Activated naive CD8-positive, alpha-beta T cell treated with anti-CD3 and anti-CD28 coated beads, Interleukin-2, amount 50 U/mL, for 24 hours (primary cell): ENCODE data around the gene PHKB.
"Not testable (repeated sequence)": the region's sequence is repeated elsewhere in the genome, so short reads cannot be mapped to it uniquely, and the experiment has no call there.

ENCODE experiments used
- ATAC-seq: fragments of 150-1000 bp; cut with Tn5 transposase; one replicate; pipeline ENCODE4 v1.10.0; 2021
- DNase-seq: peaks from one replicate; pipeline ENCODE4 v3.0.0; 2021
- H3K27ac Mint-ChIP-seq: one replicate; pipeline ENCODE4 v1.8.0; 2021; ENCODE audit warnings: mild to moderate bottlenecking, mixed read lengths
- H3K27me3 Mint-ChIP-seq: one replicate; pipeline ENCODE4 v1.8.0; 2021; ENCODE audit warnings: mixed read lengths
- H3K36me3 Mint-ChIP-seq: one replicate; pipeline ENCODE4 v1.8.0; 2021; ENCODE audit warnings: low read depth, mixed read lengths
- H3K4me1 Mint-ChIP-seq: one replicate; pipeline ENCODE4 v1.8.0; 2021; ENCODE audit warnings: mixed read lengths
- H3K4me3 Mint-ChIP-seq: one replicate; pipeline ENCODE4 v1.8.0; 2021; ENCODE audit warnings: mild to moderate bottlenecking, moderate library complexity, mixed read lengths
- H3K9me3 Mint-ChIP-seq: one replicate; pipeline ENCODE4 v1.8.0; 2021; ENCODE audit warnings: mixed read lengths

PHKB gene

GRCh38 chr16:47553853-47554564 lies 92.9 kb downstream of the PHKB start:
- H3K4me1 Mint-ChIP-seq, result no peaks in the 10 kb centered on the region
- no peaks in the 10 kb centered on the region for H3K27me3 Mint-ChIP-seq
- no peak overlapping the region for H3K27ac Mint-ChIP-seq
- H3K9me3 Mint-ChIP-seq, result peaks cover 27% of the 10 kb centered on the region
- no peak overlapping the region for H3K4me3 Mint-ChIP-seq
- DNase-seq (no peak), ATAC-seq (no peak)
- peaks cover 69% of the 10 kb centered on the region for H3K36me3 Mint-ChIP-seq

GRCh38 chr16:47554587-47554986 lies 93.5 kb downstream of the PHKB start:
- not testable (repeated sequence) for ATAC-seq, H3K27me3 Mint-ChIP-seq, H3K4me1 Mint-ChIP-seq, H3K4me3 Mint-ChIP-seq, H3K27ac Mint-ChIP-seq, DNase-seq
- Mint-ChIP-seq H3K36me3 (peaks cover 64% of the 10 kb centered on the region), H3K9me3 (peaks cover 27% of the 10 kb centered on the region)

GRCh38 chr16:47561286-47561685 lies 100.2 kb downstream of the PHKB start:
- DNase-seq (no peak), ATAC-seq (no peak)
- H3K27me3 Mint-ChIP-seq, result no peaks in the 10 kb centered on the region
- H3K4me1 Mint-ChIP-seq, result peaks cover 10% of the 10 kb centered on the region
- H3K27ac Mint-ChIP-seq, result no peak overlapping the region
- H3K9me3 Mint-ChIP-seq, result peaks cover 17% of the 10 kb centered on the region
- peaks cover 35% of the 10 kb centered on the region for H3K36me3 Mint-ChIP-seq
- H3K4me3 Mint-ChIP-seq, result no peak overlapping the region

GRCh38 chr16:47562366-47562765 lies 101.2 kb downstream of the PHKB start:
- H3K4me1 Mint-ChIP-seq, result peaks cover 14% of the 10 kb centered on the region
- no peak for ATAC-seq
- DNase-seq, result no peak
- H3K9me3 Mint-ChIP-seq, result peaks cover 17% of the 10 kb centered on the region
- H3K27me3 Mint-ChIP-seq, result no peaks in the 10 kb centered on the region
- no peak overlapping the region for H3K27ac Mint-ChIP-seq
- no peak overlapping the region for H3K4me3 Mint-ChIP-seq
- H3K36me3 Mint-ChIP-seq, result peaks cover 33% of the 10 kb centered on the region

- Mint-ChIP-seq H3K4me3 (no peak overlapping the region), H3K27ac (peak overlapping the region; percentile 28), H3K27me3 (no peaks in the 10 kb centered on the region), H3K4me1 (peaks cover 36% of the 10 kb centered on the region), H3K36me3 (peaks cover 38% of the 10 kb centered on the region), H3K9me3 (peaks cover 20% of the 10 kb centered on the region)
- ATAC-seq, result no peak
- no peak for DNase-seq
These were observed 104.3 kb downstream of the PHKB start for GRCh38 chr16:47565454-47565853.

GRCh38 chr16:47567321-47567720 lies 106.2 kb downstream of the PHKB start:
- Mint-ChIP-seq H3K36me3 (peaks cover 38% of the 10 kb centered on the region), H3K27ac (no peak overlapping the region), H3K27me3 (no peaks in the 10 kb centered on the region), H3K4me1 (peaks cover 38% of the 10 kb centered on the region), H3K4me3 (no peak overlapping the region), H3K9me3 (peaks cover 20% of the 10 kb centered on the region)
- no peak for DNase-seq
- ATAC-seq, result no peak

- no peak overlapping the region for H3K4me3 Mint-ChIP-seq
These were observed 107.2 kb downstream of the PHKB start for GRCh38 chr16:47568351-47568750.

GRCh38 chr16:47571049-47571448 lies 109.9 kb downstream of the PHKB start:
- Mint-ChIP-seq H3K9me3 (peaks cover 17% of the 10 kb centered on the region), H3K4me3 (no peak overlapping the region), H3K4me1 (peaks cover 55% of the 10 kb centered on the region), H3K36me3 (peaks cover 24% of the 10 kb centered on the region), H3K27ac (no peak overlapping the region), H3K27me3 (no peaks in the 10 kb centered on the region)
- ATAC-seq (no peak), DNase-seq (no peak)

More at GRCh38 chr16:47568351-47568750, 107.2 kb downstream of the PHKB start:
- ATAC-seq (no peak), DNase-seq (no peak)
- peaks cover 34% of the 10 kb centered on the region for H3K36me3 Mint-ChIP-seq
- H3K4me1 Mint-ChIP-seq, result peaks cover 47% of the 10 kb centered on the region
- peak overlapping the region; percentile 5 for H3K27ac Mint-ChIP-seq
- H3K9me3 Mint-ChIP-seq, result peaks cover 17% of the 10 kb centered on the region
- no peaks in the 10 kb centered on the region for H3K27me3 Mint-ChIP-seq

- ATAC-seq (no peak), DNase-seq (no peak)
- Mint-ChIP-seq H3K4me1 (peaks cover 60% of the 10 kb centered on the region), H3K36me3 (peaks cover 25% of the 10 kb centered on the region), H3K27ac (no peak overlapping the region), H3K27me3 (no peaks in the 10 kb centered on the region), H3K4me3 (no peak overlapping the region), H3K9me3 (peaks cover 16% of the 10 kb centered on the region)
These were observed 110.6 kb downstream of the PHKB start for GRCh38 chr16:47571711-47572110.

- Mint-ChIP-seq H3K27ac (peak overlapping the region; percentile 73), H3K36me3 (peaks cover 29% of the 10 kb centered on the region), H3K4me1 (peaks cover 48% of the 10 kb centered on the region), H3K4me3 (peak overlapping the region; percentile 3), H3K9me3 (peaks cover 20% of the 10 kb centered on the region), H3K27me3 (no peaks in the 10 kb centered on the region)
- DNase-seq (peak; percentile 17), ATAC-seq (peak; percentile 87)
These were observed 113.2 kb downstream of the PHKB start for GRCh38 chr16:47574091-47575054.

- Mint-ChIP-seq H3K4me1 (peaks cover 46% of the 10 kb centered on the region), H3K27ac (no peak overlapping the region), H3K9me3 (peaks cover 20% of the 10 kb centered on the region), H3K4me3 (no peak overlapping the region), H3K27me3 (no peaks in the 10 kb centered on the region), H3K36me3 (peaks cover 23% of the 10 kb centered on the region)
- ATAC-seq (no peak), DNase-seq (no peak)
These were observed 115.9 kb downstream of the PHKB start for GRCh38 chr16:47577029-47577428.

- Mint-ChIP-seq H3K4me1 (peaks cover 37% of the 10 kb centered on the region), H3K9me3 (peaks cover 16% of the 10 kb centered on the region), H3K4me3 (no peak overlapping the region), H3K36me3 (peaks cover 24% of the 10 kb centered on the region), H3K27me3 (no peaks in the 10 kb centered on the region), H3K27ac (no peak overlapping the region)
- ATAC-seq (no peak), DNase-seq (no peak)
These were observed 116.9 kb downstream of the PHKB start for GRCh38 chr16:47578033-47578432.

- no peak for ATAC-seq
- Mint-ChIP-seq H3K27me3 (no peaks in the 10 kb centered on the region), H3K4me3 (no peak overlapping the region), H3K4me1 (peaks cover 33% of the 10 kb centered on the region), H3K27ac (no peak overlapping the region), H3K36me3 (peaks cover 25% of the 10 kb centered on the region), H3K9me3 (peaks cover 16% of the 10 kb centered on the region)
- no peak for DNase-seq
These were observed 117.4 kb downstream of the PHKB start for GRCh38 chr16:47578573-47578972.

- H3K27ac Mint-ChIP-seq, result no peak overlapping the region
- H3K4me3 Mint-ChIP-seq, result no peak overlapping the region
- DNase-seq (no peak), ATAC-seq (no peak)
- peaks cover 16% of the 10 kb centered on the region for H3K4me1 Mint-ChIP-seq
- no peaks in the 10 kb centered on the region for H3K27me3 Mint-ChIP-seq
- H3K36me3 Mint-ChIP-seq, result peaks cover 18% of the 10 kb centered on the region
- peaks cover 7% of the 10 kb centered on the region for H3K9me3 Mint-ChIP-seq
These were observed 120.0 kb downstream of the PHKB start for GRCh38 chr16:47581114-47581513.
